ENCODE data around the gene AFTPH. TPM values are rescaled to one million over a fixed set of nuclear protein-coding genes. Genes with fewer than 3 reads are reported as not detected.

The AFTPH gene
- total RNA-seq, 1 donor from 2014 or later, result 33.4 TPM

DNA sequence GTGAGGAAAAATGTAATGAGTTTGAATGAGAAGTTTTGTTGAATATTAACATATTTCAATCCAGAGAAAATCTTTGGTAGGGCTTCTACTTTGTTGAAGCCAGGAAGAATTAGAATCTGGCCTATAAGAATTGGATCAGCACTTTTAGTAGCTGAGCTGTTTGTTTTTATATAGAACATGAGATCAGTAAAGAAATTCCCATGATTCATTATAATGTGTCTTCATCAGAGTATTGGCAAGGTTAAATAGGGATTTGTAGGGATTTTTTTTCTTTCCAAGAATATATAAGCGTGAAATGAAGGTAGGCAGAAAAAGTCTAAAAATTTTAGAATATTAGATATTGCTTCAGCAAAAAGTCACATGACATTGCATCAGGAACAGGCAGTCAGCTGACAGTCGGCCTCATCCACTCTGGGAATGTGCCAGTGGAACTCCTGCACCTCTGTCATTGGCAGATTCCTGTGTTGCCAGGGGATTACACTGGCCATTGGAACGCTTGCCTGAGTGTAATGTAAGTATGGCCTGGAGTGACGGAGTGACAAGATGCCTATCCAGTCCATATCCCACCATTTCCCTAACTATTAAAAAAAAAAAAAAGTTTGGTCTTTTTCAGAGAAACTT lies 69.0 kb downstream of the AFTPH start:
- peaks cover 0 to 15% of the 10 kb centered on the region in 2 donors for H3K36me3 ChIP-seq
- H3K4me1 ChIP-seq, result peaks cover 26% of the 10 kb centered on the region
- intact Hi-C loops (cut with DNase I), result no loop called here
- H3K9me3 ChIP-seq, result no peaks in the 10 kb centered on the region
- no peak overlapping the region for H3K27ac ChIP-seq
- H3K4me3 ChIP-seq, result no peak overlapping the region
- no peak for DNase-seq (ENCODE audit: extremely low spot score in 2 of 2)
- TF ChIP-seq, protein P1, sequence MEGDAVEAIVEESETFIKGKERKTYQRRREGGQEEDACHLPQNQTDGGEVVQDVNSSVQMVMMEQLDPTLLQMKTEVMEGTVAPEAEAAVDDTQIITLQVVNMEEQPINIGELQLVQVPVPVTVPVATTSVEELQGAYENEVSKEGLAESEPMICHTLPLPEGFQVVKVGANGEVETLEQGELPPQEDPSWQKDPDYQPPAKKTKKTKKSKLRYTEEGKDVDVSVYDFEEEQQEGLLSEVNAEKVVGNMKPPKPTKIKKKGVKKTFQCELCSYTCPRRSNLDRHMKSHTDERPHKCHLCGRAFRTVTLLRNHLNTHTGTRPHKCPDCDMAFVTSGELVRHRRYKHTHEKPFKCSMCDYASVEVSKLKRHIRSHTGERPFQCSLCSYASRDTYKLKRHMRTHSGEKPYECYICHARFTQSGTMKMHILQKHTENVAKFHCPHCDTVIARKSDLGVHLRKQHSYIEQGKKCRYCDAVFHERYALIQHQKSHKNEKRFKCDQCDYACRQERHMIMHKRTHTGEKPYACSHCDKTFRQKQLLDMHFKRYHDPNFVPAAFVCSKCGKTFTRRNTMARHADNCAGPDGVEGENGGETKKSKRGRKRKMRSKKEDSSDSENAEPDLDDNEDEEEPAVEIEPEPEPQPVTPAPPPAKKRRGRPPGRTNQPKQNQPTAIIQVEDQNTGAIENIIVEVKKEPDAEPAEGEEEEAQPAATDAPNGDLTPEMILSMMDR (IDR thresholded peaks at IDR 0.05), result no peak
- no peak for TF ChIP-seq POLR2A (IDR thresholded peaks at IDR 0.05)
- peak in 1 of 2 donors; percentile 7 for TF ChIP-seq POLR2AphosphoS5 (IDR thresholded peaks at IDR 0.05; ENCODE audit: insufficient read depth in 1 of 2, low read depth in 1 of 2)
- H3K27me3 ChIP-seq, result no peaks in the 10 kb centered on the region

DNA sequence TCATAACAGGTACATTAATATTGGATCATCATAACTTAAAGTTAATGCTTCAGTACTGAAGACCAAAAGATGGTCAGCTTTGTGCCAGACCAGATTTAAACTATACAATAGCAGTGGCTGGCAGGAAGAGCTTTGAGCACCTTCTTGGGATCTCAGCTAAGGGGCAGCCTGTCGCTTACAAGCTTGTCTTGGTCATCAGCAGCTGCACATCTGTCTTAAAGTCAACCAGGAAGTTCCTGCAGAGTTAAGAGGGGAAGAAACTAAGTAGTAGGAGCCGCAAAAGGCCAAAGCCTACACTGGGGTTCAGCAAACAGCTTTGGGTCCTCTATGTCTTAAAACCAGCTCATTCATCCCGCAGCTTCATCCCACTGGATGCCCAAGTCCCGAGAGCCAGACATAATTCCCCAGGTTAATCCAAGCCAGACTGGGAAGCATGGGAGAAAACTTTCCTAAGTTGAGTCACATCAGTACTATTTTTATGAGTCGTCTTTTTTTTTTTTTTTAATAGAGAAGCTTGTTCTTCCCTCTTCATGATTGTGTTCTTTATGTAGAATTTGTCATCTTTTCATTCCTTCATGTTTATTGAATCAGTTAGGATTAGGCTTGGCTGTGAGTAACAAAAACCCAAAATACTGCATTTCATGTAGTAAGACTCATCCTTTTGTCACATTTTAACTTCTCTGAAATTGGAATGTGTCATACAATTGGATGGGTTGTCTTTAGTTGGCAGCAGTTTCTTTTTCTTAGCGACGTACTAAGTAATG lies 70.3 kb downstream of the AFTPH start:
- Histone ChIP-seq H3K27ac (no peak overlapping the region), H3K4me3 (no peak overlapping the region), H3K36me3 (peaks cover 0 to 15% of the 10 kb centered on the region in 2 donors), H3K4me1 (peaks cover 30% of the 10 kb centered on the region), H3K27me3 (no peaks in the 10 kb centered on the region), H3K9me3 (no peaks in the 10 kb centered on the region)
- TF ChIP-seq, protein P1 (IDR thresholded peaks at IDR 0.05), result no peak
- TF ChIP-seq POLR2A (IDR thresholded peaks at IDR 0.05) (no peak), POLR2AphosphoS5 (IDR thresholded peaks at IDR 0.05; ENCODE audit: insufficient read depth in 1 of 2, low read depth in 1 of 2) (peak in 1 of 2 donors; percentile 19)
- DNase-seq (ENCODE audit: extremely low spot score in 2 of 2), result no peak
- intact Hi-C loops (cut with DNase I), result no loop called here

GRCh38 chr2:64595397-64596176 lies 71.5 kb downstream of the AFTPH start:
- TF ChIP-seq, protein P1 (IDR thresholded peaks at IDR 0.05), result no peak
- TF ChIP-seq POLR2A (IDR thresholded peaks at IDR 0.05), result no peak
- no peak for TF ChIP-seq POLR2AphosphoS5 (IDR thresholded peaks at IDR 0.05; ENCODE audit: insufficient read depth in 1 of 2, low read depth in 1 of 2)
- no peak overlapping the region for H3K27ac ChIP-seq
- peaks cover 0 to 15% of the 10 kb centered on the region in 2 donors for H3K36me3 ChIP-seq
- no peak overlapping the region for H3K4me3 ChIP-seq
- no peaks in the 10 kb centered on the region for H3K9me3 ChIP-seq
- H3K4me1 ChIP-seq, result peaks cover 34% of the 10 kb centered on the region
- intact Hi-C loops (cut with DNase I), result loop anchor here (5.0 kb wide), 1 partner anchor 272 kb away; no protein-coding TSS in a partner anchor
- no peaks in the 10 kb centered on the region for H3K27me3 ChIP-seq
- no peak for DNase-seq (ENCODE audit: extremely low spot score in 2 of 2)

DNA sequence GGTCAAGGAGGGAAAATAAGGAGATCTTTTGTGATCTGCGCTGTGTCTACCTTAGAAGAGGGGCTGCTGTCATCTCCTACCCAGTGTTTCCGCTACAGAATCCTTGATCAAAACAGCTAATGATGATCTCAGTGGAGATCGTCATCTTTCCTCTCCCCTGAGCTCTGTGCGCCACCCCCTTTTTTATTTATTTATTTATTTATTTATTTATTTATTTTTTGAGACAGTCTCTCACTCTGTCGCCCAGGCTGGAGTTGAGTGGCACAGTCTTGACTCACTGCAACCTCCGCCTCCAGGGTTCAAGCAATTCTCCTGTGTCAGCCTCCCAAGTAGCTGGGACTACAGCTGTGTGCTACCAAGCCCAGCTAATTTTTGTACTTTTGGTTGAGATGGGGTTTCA lies 74.1 kb downstream of the AFTPH start:
- H3K27ac ChIP-seq, result no peak overlapping the region
- intact Hi-C loops (cut with DNase I), result loop anchor here (5.0 kb wide), 1 partner anchor 269 kb away; no protein-coding TSS in a partner anchor
- no peak for DNase-seq (ENCODE audit: extremely low spot score in 2 of 2)
- no peak for TF ChIP-seq POLR2AphosphoS5 (IDR thresholded peaks at IDR 0.05; ENCODE audit: insufficient read depth in 1 of 2, low read depth in 1 of 2)
- H3K36me3 ChIP-seq, result no peaks in the 10 kb centered on the region
- no peaks in the 10 kb centered on the region for H3K27me3 ChIP-seq
- H3K4me1 ChIP-seq, result peaks cover 36% of the 10 kb centered on the region
- no peaks in the 10 kb centered on the region for H3K9me3 ChIP-seq
- H3K4me3 ChIP-seq, result no peak overlapping the region

GRCh38 chr2:64599469-64599868 lies 75.3 kb downstream of the AFTPH start:
- TF ChIP-seq POLR2AphosphoS5 (IDR thresholded peaks at IDR 0.05; ENCODE audit: insufficient read depth in 1 of 2, low read depth in 1 of 2) (no peak), POLR2A (IDR thresholded peaks at IDR 0.05) (no peak)
- TF ChIP-seq, protein P1 (IDR thresholded peaks at IDR 0.05), result no peak
- Histone ChIP-seq H3K9me3 (no peaks in the 10 kb centered on the region), H3K4me1 (peaks cover 28% of the 10 kb centered on the region), H3K27me3 (no peaks in the 10 kb centered on the region), H3K4me3 (no peak overlapping the region), H3K36me3 (no peaks in the 10 kb centered on the region), H3K27ac (no peak overlapping the region)
- intact Hi-C loops (cut with DNase I), result loop anchor here (5.0 kb wide), 1 partner anchor 268 kb away; no protein-coding TSS in a partner anchor
- DNase-seq (ENCODE audit: extremely low spot score in 2 of 2), result no peak

All from vagina (tissue), 2 donors.